ENCODE results near the gene SH3GLB1. TPM values are rescaled to one million over a fixed set of nuclear protein-coding genes. Genes with fewer than 3 reads are reported as not detected.
"Not testable (repeated sequence)": the region's sequence is repeated elsewhere in the genome, so short reads cannot be mapped to it uniquely, and the experiment has no call there.

Gene SH3GLB1
- polyA plus RNA-seq, 4 donors: 39.4 to 60.0 (median 47.5) TPM

DNA sequence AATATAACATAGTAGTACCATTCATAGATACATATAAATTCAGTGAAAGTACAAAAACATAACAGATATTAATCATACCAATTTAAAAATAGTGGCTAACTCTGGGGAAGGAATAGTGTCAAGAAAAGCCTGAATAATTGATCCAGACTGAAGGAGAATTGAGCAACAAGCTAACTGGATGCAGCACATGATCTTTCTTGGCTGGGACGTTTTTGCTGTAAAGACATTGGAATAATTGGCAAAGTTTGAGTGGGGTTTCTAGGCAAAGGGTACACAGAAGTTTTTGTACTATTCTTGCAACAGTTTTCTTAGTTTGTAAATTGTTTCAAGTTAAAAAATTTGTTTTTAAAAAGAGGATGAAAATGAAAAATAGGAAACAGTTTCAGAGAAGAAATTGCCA is 2.6 kb upstream of the SH3GLB1 start:
- Histone ChIP-seq H3K36me3 (ENCODE audit: control insufficient read depth in 3 of 3, insufficient read depth in 2 of 3, low read depth in 1 of 3, low read length in 3 of 3) (no peaks in the 10 kb centered on the region), H3K27me3 (ENCODE audit: control insufficient read depth in 3 of 3, insufficient read depth in 3 of 3, low read length in 3 of 3) (no peaks in the 10 kb centered on the region), H3K4me3 (ENCODE audit: low read depth in 1 of 3, low read length in 3 of 3) (no peak overlapping the region), H3K4me1 (ENCODE audit: control insufficient read depth in 3 of 3, insufficient read depth in 2 of 3, low read depth in 1 of 3, low read length in 2 of 3) (no peaks in the 10 kb centered on the region), H3K9me3 (ENCODE audit: control insufficient read depth in 2 of 2, insufficient read depth in 1 of 2, low read depth in 1 of 2, low read length in 1 of 2) (no peaks in the 10 kb centered on the region), H3K27ac (ENCODE audit: low read depth in 1 of 3, low read length in 2 of 3) (no peak overlapping the region)
- WGBS, 3 donors: 72 to 82% (median 81%) methylated on average over 1 of the region's 1 CpG
- DNase-seq: no peak
- FAIRE-seq: no peak

DNA sequence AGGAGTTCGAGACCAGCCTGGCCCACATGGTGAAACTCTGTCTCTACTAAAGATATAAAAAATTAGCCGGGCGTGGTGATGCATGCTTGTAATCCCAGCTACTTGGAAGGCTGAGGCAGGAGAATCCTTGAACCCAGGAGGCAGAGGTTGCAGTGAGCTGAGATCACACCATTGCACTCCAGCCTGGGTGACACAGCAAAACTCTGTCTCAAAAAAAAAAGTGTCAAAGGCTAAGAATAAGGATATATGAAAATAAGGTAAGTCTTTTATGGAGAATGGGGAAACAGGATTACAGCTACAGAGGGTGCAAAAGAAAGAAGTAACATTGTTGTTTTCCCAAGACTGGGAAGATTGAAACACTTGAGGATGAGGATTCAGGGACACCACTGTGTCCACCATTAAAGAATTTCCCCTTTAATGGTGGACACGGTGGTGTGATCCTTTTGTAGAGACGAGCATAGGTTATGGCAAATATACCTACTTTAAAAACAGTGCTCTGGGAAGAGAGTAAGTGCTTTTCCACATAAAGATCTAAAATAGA is 1.4 kb upstream of the SH3GLB1 start:
- H3K27ac ChIP-seq (ENCODE audit: low read depth in 1 of 3, low read length in 2 of 3); FAIRE-seq; H3K4me1 ChIP-seq (ENCODE audit: control insufficient read depth in 3 of 3, insufficient read depth in 2 of 3, low read depth in 1 of 3, low read length in 2 of 3); H3K36me3 ChIP-seq (ENCODE audit: control insufficient read depth in 3 of 3, insufficient read depth in 2 of 3, low read depth in 1 of 3, low read length in 3 of 3); H3K27me3 ChIP-seq (ENCODE audit: control insufficient read depth in 3 of 3, insufficient read depth in 3 of 3, low read length in 3 of 3); DNase-seq; H3K9me3 ChIP-seq (ENCODE audit: control insufficient read depth in 2 of 2, insufficient read depth in 1 of 2, low read depth in 1 of 2, low read length in 1 of 2): not testable (repeated sequence)
- H3K4me3 ChIP-seq (ENCODE audit: low read depth in 1 of 3, low read length in 3 of 3): peak overlapping the region in 1 of 3 donors; percentile 97
- 86 to 94% (median 91%) methylated on average over 5 of the region's 5 CpGs for WGBS, 3 donors

DNA sequence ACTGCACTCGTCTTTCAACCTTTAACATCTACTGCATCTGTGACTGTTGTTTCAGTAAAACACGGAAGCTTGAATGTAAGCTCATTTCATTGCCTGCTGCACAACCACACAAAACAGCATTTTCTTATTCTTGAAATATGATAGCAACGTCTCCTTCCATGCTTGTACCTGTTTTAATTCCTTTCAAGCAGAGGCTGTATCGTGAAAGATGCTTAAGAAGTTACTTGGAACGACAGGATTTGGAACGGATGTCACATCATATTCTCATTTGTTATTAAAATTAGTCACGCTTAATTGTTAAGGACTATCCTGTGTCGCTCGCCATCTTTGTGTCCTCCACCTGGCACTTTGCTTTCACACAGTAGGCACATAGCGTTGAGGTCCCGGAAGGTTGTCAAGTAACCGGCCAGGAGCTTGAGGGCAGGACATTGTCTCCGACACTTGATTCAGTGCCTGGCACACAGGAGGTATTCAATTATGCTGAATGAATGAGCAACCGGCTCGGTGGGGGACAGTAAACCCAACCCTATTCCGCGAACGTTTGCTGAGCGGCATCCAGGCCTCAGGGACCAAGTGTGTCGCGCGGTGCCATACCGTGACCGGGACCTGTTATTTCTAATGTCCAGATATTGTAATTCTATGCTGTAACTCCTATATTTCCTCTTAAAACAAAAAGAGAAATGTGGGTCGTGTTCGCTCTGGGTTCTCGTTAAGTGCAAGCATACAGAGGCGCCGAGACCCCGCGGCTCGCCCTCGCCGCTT is 499 bp upstream of the SH3GLB1 start:
- no peaks in the 10 kb centered on the region for H3K9me3 ChIP-seq (ENCODE audit: control insufficient read depth in 2 of 2, insufficient read depth in 1 of 2, low read depth in 1 of 2, low read length in 1 of 2)
- peaks cover 3 to 7% (median 4%) of the 10 kb centered on the region in 3 donors for H3K4me1 ChIP-seq (ENCODE audit: control insufficient read depth in 3 of 3, insufficient read depth in 2 of 3, low read depth in 1 of 3, low read length in 2 of 3)
- FAIRE-seq: no peak
- peak overlapping the region; percentile 62 to 97 (median 78) for H3K4me3 ChIP-seq (ENCODE audit: low read depth in 1 of 3, low read length in 3 of 3)
- H3K36me3 ChIP-seq (ENCODE audit: control insufficient read depth in 3 of 3, insufficient read depth in 2 of 3, low read depth in 1 of 3, low read length in 3 of 3): peaks cover 0 to 3% (median 0%) of the 10 kb centered on the region in 3 donors
- peak overlapping the region; percentile 95 to 98 (median 98) for H3K27ac ChIP-seq (ENCODE audit: low read depth in 1 of 3, low read length in 2 of 3)
- H3K27me3 ChIP-seq (ENCODE audit: control insufficient read depth in 3 of 3, insufficient read depth in 3 of 3, low read length in 3 of 3): no peaks in the 10 kb centered on the region
- WGBS, 3 donors: 5 to 8% (median 7%) methylated on average over 34 of the region's 34 CpGs
- DNase-seq: peak in 1 of 2 donors; percentile 64

DNA sequence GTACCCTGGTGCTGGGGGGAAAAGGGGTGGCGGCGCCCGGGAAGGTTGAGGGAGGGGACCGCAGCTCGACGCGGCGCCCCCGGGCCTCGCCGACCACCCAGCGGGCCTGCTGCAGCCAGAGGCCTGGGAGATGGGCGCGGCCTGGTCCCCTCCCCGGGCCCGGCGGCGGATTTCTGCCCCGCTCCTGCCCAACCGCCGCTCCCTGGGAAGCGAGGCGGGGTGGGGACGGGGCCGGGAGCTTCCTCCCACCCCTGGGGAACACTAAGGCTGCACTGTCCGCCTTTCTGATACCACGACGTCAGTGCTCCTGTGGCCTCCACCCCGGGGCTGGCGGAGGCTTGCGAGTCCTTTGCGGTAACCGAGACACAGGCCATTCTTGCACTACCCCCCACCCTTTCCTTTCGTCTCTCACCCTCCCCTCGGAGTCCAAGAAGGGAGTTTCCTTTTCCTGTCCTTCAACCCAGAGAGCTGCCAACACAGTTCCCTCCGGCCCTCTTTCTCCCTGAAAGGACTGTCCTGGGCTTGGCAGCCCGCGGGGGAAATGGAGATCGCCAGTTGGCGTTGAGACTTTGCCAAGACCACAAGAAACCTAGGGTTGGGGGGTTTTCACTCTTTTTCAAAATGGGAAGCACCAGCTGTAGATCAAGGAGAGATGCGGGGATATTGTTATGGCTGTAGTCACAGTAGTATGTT is 742 bp downstream of the SH3GLB1 start:
- H3K27ac ChIP-seq (ENCODE audit: low read depth in 1 of 3, low read length in 2 of 3): peak overlapping the region; percentile 95 to 98 (median 98)
- peaks cover 0 to 3% (median 0%) of the 10 kb centered on the region in 3 donors for H3K36me3 ChIP-seq (ENCODE audit: control insufficient read depth in 3 of 3, insufficient read depth in 2 of 3, low read depth in 1 of 3, low read length in 3 of 3)
- 0% methylated on average over 34 to 41 of the region's 41 CpGs for WGBS, 3 donors
- no peaks in the 10 kb centered on the region for H3K27me3 ChIP-seq (ENCODE audit: control insufficient read depth in 3 of 3, insufficient read depth in 3 of 3, low read length in 3 of 3)
- peak in 1 of 2 donors; percentile 68 for DNase-seq
- H3K4me1 ChIP-seq (ENCODE audit: control insufficient read depth in 3 of 3, insufficient read depth in 2 of 3, low read depth in 1 of 3, low read length in 2 of 3): peaks cover 3 to 7% (median 4%) of the 10 kb centered on the region in 3 donors
- peak overlapping the region; percentile 62 to 97 (median 78) for H3K4me3 ChIP-seq (ENCODE audit: low read depth in 1 of 3, low read length in 3 of 3)
- H3K9me3 ChIP-seq (ENCODE audit: control insufficient read depth in 2 of 2, insufficient read depth in 1 of 2, low read depth in 1 of 2, low read length in 1 of 2): no peaks in the 10 kb centered on the region
- FAIRE-seq: no peak

DNA sequence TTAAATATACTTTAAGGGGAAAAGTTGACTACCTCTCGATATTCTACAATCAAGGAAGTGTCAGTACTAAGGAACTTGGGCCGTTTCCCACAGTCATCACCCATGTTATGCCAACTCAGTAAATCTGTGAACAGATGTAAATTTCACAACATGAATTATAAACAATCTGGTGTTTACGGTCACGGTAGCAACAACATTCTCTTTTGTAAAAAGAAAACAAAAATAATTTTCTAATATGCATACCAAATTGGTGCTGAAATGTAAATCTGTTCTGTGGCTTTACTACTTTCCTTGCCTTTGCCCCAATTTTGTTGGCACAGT is 1.2 kb downstream of the SH3GLB1 start:
- no peak for FAIRE-seq
- peak overlapping the region; percentile 62 to 97 (median 78) for H3K4me3 ChIP-seq (ENCODE audit: low read depth in 1 of 3, low read length in 3 of 3)
- 0 to 1% (median 1%) methylated on average over 4 of the region's 4 CpGs for WGBS, 3 donors
- H3K4me1 ChIP-seq (ENCODE audit: control insufficient read depth in 3 of 3, insufficient read depth in 2 of 3, low read depth in 1 of 3, low read length in 2 of 3): peaks cover 3 to 7% (median 4%) of the 10 kb centered on the region in 3 donors
- peaks cover 0 to 5% (median 0%) of the 10 kb centered on the region in 3 donors for H3K36me3 ChIP-seq (ENCODE audit: control insufficient read depth in 3 of 3, insufficient read depth in 2 of 3, low read depth in 1 of 3, low read length in 3 of 3)
- H3K27ac ChIP-seq (ENCODE audit: low read depth in 1 of 3, low read length in 2 of 3): peak overlapping the region; percentile 95 to 98 (median 98)
- H3K27me3 ChIP-seq (ENCODE audit: control insufficient read depth in 3 of 3, insufficient read depth in 3 of 3, low read length in 3 of 3): no peaks in the 10 kb centered on the region
- DNase-seq: peak in 1 of 2 donors; percentile 31
- H3K9me3 ChIP-seq (ENCODE audit: control insufficient read depth in 2 of 2, insufficient read depth in 1 of 2, low read depth in 1 of 2, low read length in 1 of 2): no peaks in the 10 kb centered on the region

DNA sequence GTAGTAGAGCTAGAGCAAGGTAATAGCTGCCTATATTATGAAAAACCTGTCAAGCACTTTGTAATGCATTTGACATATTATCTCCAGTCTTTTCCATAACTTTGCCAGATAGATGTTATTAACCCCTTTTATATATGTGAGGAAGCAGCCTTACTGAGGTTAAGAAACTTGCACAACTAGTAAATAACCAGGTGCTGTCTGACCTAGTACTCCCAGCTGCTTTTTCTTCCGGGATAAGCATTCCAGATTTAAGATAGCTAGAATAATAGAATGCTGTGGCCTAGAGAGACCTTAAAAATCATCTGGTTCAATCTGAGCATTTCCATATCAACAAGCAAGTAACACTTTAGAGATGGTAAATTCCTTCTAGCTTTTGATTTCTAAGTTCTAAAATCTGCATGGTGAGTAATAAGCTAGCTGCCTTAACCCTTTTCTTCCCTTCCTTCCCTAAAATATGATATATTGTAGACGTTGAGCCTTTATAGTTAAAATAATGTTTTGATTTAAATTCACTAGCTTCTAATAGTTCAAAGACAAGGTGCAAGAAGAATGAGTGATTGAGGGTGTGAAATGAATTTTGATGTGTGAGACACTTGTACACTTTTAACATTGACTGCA is 1.8 kb downstream of the SH3GLB1 start:
- Histone ChIP-seq H3K27ac (ENCODE audit: low read depth in 1 of 3, low read length in 2 of 3) (peak overlapping the region; percentile 95 to 98 (median 98)), H3K4me1 (ENCODE audit: control insufficient read depth in 3 of 3, insufficient read depth in 2 of 3, low read depth in 1 of 3, low read length in 2 of 3) (peaks cover 3 to 9% (median 4%) of the 10 kb centered on the region in 3 donors), H3K9me3 (ENCODE audit: control insufficient read depth in 2 of 2, insufficient read depth in 1 of 2, low read depth in 1 of 2, low read length in 1 of 2) (no peaks in the 10 kb centered on the region), H3K4me3 (ENCODE audit: low read depth in 1 of 3, low read length in 3 of 3) (peak overlapping the region; percentile 62 to 97 (median 78)), H3K36me3 (ENCODE audit: control insufficient read depth in 3 of 3, insufficient read depth in 2 of 3, low read depth in 1 of 3, low read length in 3 of 3) (peaks cover 0 to 5% (median 0%) of the 10 kb centered on the region in 3 donors), H3K27me3 (ENCODE audit: control insufficient read depth in 3 of 3, insufficient read depth in 3 of 3, low read length in 3 of 3) (no peaks in the 10 kb centered on the region)
- DNase-seq: peak; percentile 39 to 45
- no peak for FAIRE-seq
- 8 to 15% (median 11%) methylated on average over 2 of the region's 2 CpGs for WGBS, 3 donors

DNA sequence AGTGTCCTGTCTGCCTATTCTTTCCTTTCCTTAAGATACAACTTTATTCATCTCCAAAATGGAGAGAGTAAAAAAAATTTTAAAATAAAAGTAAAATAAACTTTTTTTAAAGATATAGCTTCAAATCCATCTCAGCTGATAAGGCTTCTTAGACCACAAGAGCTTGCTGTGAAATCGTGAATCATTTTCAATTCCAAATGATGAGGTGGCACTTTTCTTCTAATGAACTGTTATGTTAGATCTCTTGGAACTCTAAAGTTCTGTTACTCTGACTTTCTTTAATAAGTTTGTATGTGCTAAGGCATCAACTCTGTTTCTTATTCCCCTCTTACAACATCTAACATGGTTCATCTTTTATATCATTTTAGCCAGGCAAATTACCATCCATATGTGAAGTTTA is 4.5 kb downstream of the SH3GLB1 start:
- no peak for FAIRE-seq
- 30 to 36% (median 30%) methylated on average over 1 of the region's 1 CpG for WGBS, 3 donors

More for the DNA sequence above, 4.5 kb downstream of the SH3GLB1 start:
- Histone ChIP-seq H3K4me1 (ENCODE audit: control insufficient read depth in 3 of 3, insufficient read depth in 2 of 3, low read depth in 1 of 3, low read length in 2 of 3) (peaks cover 4 to 14% (median 5%) of the 10 kb centered on the region in 3 donors), H3K4me3 (ENCODE audit: low read depth in 1 of 3, low read length in 3 of 3) (no peak overlapping the region), H3K27me3 (ENCODE audit: control insufficient read depth in 3 of 3, insufficient read depth in 3 of 3, low read length in 3 of 3) (no peaks in the 10 kb centered on the region), H3K36me3 (ENCODE audit: control insufficient read depth in 3 of 3, insufficient read depth in 2 of 3, low read depth in 1 of 3, low read length in 3 of 3) (peaks cover 0 to 8% (median 0%) of the 10 kb centered on the region in 3 donors), H3K9me3 (ENCODE audit: control insufficient read depth in 2 of 2, insufficient read depth in 1 of 2, low read depth in 1 of 2, low read length in 1 of 2) (no peaks in the 10 kb centered on the region), H3K27ac (ENCODE audit: low read depth in 1 of 3, low read length in 2 of 3) (no peak overlapping the region)
- no peak for DNase-seq
